ENCODE measurements around the gene FNDC3B. TPM values are rescaled to one million over a fixed set of nuclear protein-coding genes. Genes with fewer than 3 reads are reported as not detected.

The FNDC3B gene
- total RNA-seq (2022; extraction: Qiagen RNA extraction; ENCODE audit: low read depth) = 21.8 to 32.3 TPM (median 30.4 TPM) in 5 replicates

GRCh38 chr3:172039436-172040077, at the start of gene FNDC3B:
Gene FNDC3B, plus strand, starts transcription at chr3:172039578. Its CDS starts 72,902 bp downstream, at chr3:172112480.

GRCh38 chr3:172447611-172448579, 408.5 kb downstream of the FNDC3B start, which contains the start of gene GHSR:
Gene GHSR, minus strand, starts transcription at chr3:172448456. Its CDS starts 43 bp downstream, at chr3:172448413.

Other genes starting within 250 kb of the FNDC3B start
- 7.2 to 11.5 TPM (median 10.0 TPM) in 5 replicates for gene PLD1, start 229.1 kb upstream of the FNDC3B start, total RNA-seq (2022; extraction: Qiagen RNA extraction; ENCODE audit: low read depth)
- gene TMEM212, start 196.2 kb upstream of the FNDC3B start, total RNA-seq (2022; extraction: Qiagen RNA extraction; ENCODE audit: low read depth) = not detected in 5 replicates